ENCODE results near the gene HOXA10.

The HOXA10 gene

GRCh38 chr7:27173956-27174873 is at the start of gene HOXA10:
HOXA10 (minus strand) TSS chr7:27174320; CDS start chr7:27174306, 14 bp downstream.
- DNase-seq = no peak

GRCh38 chr7:27221201-27221797 is 47.2 kb upstream of the HOXA10 start:
- no peak for DNase-seq

GRCh38 chr7:27220440-27220955 is 46.4 kb upstream of the HOXA10 start:
- no peak for DNase-seq

GRCh38 chr7:27219821-27220220 is 45.7 kb upstream of the HOXA10 start:
- no peak for DNase-seq

GRCh38 chr7:27217951-27218350 is 43.8 kb upstream of the HOXA10 start:
- no peak for DNase-seq

GRCh38 chr7:27215356-27215755 is 41.2 kb upstream of the HOXA10 start:
- no peak for DNase-seq

- no peak for DNase-seq
Observed at GRCh38 chr7:27214239-27214950, 40.3 kb upstream of the HOXA10 start.

GRCh38 chr7:27213433-27214238 is 39.5 kb upstream of the HOXA10 start:
- DNase-seq = no peak

GRCh38 chr7:27212497-27213432 is 38.6 kb upstream of the HOXA10 start:
- no peak for DNase-seq

- DNase-seq = no peak
Observed at GRCh38 chr7:27211764-27212204, 37.7 kb upstream of the HOXA10 start.

- no peak for DNase-seq
Observed at GRCh38 chr7:27211084-27211446, 36.9 kb upstream of the HOXA10 start.

- no peak for DNase-seq
Observed at GRCh38 chr7:27210441-27211083, 36.4 kb upstream of the HOXA10 start.

- DNase-seq = no peak
Observed at GRCh38 chr7:27209933-27210440, 35.9 kb upstream of the HOXA10 start.

- DNase-seq = no peak
Observed at GRCh38 chr7:27208998-27209397, 34.9 kb upstream of the HOXA10 start.

- DNase-seq = no peak
Observed at GRCh38 chr7:27207348-27207985, 33.3 kb upstream of the HOXA10 start.

- no peak for DNase-seq
Observed at GRCh38 chr7:27205325-27206280, 31.5 kb upstream of the HOXA10 start.

- no peak for DNase-seq
Observed at GRCh38 chr7:27204851-27205322, 30.8 kb upstream of the HOXA10 start.

- no peak for DNase-seq
Observed at GRCh38 chr7:27203964-27204594, 30.0 kb upstream of the HOXA10 start.

All from NK-92 treated with Interleukin-12 subunit alpha and Interleukin-12 subunit beta, amount 100 ng/mL, for 24 hours (cell line).